Gastrocnemius medialis (tissue), 4 donors: ENCODE measurements around the gene DDX1. TPM values are rescaled to one million over a fixed set of nuclear protein-coding genes. Genes with fewer than 3 reads are reported as not detected.

Source experiments
- ATAC-seq, 2 donors: fragments of 150-250 bp; one replicate each; pipeline ENCODE4 v1.9.1; 2016
- DNase-seq, 2 donors: peaks; one replicate each; pipeline ENCODE4 v3.0.0-alpha.2; 2019
- H3K27ac ChIP-seq, 4 donors: fragments of 200-600 bp; sonication (generic); 1 replicate in 1 of 4; 2 replicates in 3 of 4; pipeline ENCODE4 v1.5.1; 2016 to 2018; ENCODE audit warnings: mild to moderate bottlenecking in 2 of 4, moderate library complexity in 1 of 4
- H3K27me3 ChIP-seq, 3 donors: fragments of 200-600 bp; sonication (generic) in 2 of 3; 1 replicate in 1 of 3; 2 replicates in 2 of 3; pipeline versions ENCODE4 v1.5.1 to v1.6.0; 2016 to 2019; ENCODE audit warnings: mild to moderate bottlenecking in 1 of 3, moderate library complexity in 1 of 3
- H3K36me3 ChIP-seq, 2 donors: fragments of 200-600 bp; sonication (generic) in 1 of 2; one replicate each; pipeline ENCODE4 v1.5.1; 2017 to 2018
- H3K4me1 ChIP-seq, 2 donors: fragments of 200-600 bp; sonication (generic) in 1 of 2; one replicate each; pipeline ENCODE4 v1.5.1; 2016 to 2017; ENCODE audit warnings: mild to moderate bottlenecking in 2 of 2
- H3K4me3 ChIP-seq, 4 donors: fragments of 200-600 bp; sonication (generic) in 3 of 4; 1 replicate in 1 of 4; 2 replicates in 3 of 4; pipeline ENCODE4 v1.5.1; 2016 to 2019; ENCODE audit warnings: mild to moderate bottlenecking in 2 of 4
- H3K9me3 ChIP-seq, 3 donors: fragments of 200-600 bp; sonication (generic) in 2 of 3; 1 replicate in 1 of 3; 2 replicates in 2 of 3; pipeline ENCODE4 v1.5.1; 2016 to 2019
- POLR2A ChIP-seq, 2 donors: fragments of 450-650 bp; IDR thresholded peaks; one replicate each; pipeline ENCODE4 v1.6.1; 2017; ENCODE audit warnings: antibody characterized with exemption in 2 of 2, mild to moderate bottlenecking in 2 of 2, moderate library complexity in 2 of 2
- in situ Hi-C, 4 donors: fragments of 200-750 bp; cut with MboI; loops; one replicate each; pipeline versions ENCODE4 v1.15.0 to v1.8.0; 2017; ENCODE audit warnings: low sequenced_read_pairs in 4 of 4
- intact Hi-C: fragments of 100-400 bp; cut with DNase I; formaldehyde crosslinking; loops from one replicate; pipeline ENCODE4 v1.15.1; 2023; ENCODE audit warnings: low total_unique reads
- total RNA-seq, 4 donors: library from RNA; depleted of rRNA; stranded (reverse); fragments of >200 nt; gene quantifications; one replicate each; pipeline versions ENCODE4 v1.1.0 to v1.2.3, GENCODE V29; 2016
- TF ChIP-seq, protein P1 (sequence below), 5 experiments: fragments of 450-650 bp in 3 of 5; fragments of 200-600 bp in 2 of 5; sonication (generic) in 2 of 5; IDR thresholded peaks in 4 of 5; conservative IDR thresholded peaks in 1 of 5; 1 replicate in 4 of 5; 2 replicates in 1 of 5; pipeline ENCODE4 v1.5.1; 2016 to 2019; ENCODE audit warnings: antibody characterized with exemption in 5 of 5, mild to moderate bottlenecking in 3 of 5, moderate library complexity in 3 of 5

Gene DDX1
- total RNA-seq, 4 donors from 2014 or later = 72.8 to 108 (median 88.6) TPM

GRCh38 chr2:15645300-15645699 lies 53.6 kb downstream of the DDX1 start:
- in situ Hi-C loops = loop anchor here (25.0 kb wide), 5 partner anchors 292 to 1117 kb away; partner anchors contain the start of gene MYCN (in 1 of the 4)
- intact Hi-C loops = no loop called here
- TF ChIP-seq POLR2A (IDR thresholded peaks at IDR 0.05) = no peak
- TF ChIP-seq, protein P1, sequence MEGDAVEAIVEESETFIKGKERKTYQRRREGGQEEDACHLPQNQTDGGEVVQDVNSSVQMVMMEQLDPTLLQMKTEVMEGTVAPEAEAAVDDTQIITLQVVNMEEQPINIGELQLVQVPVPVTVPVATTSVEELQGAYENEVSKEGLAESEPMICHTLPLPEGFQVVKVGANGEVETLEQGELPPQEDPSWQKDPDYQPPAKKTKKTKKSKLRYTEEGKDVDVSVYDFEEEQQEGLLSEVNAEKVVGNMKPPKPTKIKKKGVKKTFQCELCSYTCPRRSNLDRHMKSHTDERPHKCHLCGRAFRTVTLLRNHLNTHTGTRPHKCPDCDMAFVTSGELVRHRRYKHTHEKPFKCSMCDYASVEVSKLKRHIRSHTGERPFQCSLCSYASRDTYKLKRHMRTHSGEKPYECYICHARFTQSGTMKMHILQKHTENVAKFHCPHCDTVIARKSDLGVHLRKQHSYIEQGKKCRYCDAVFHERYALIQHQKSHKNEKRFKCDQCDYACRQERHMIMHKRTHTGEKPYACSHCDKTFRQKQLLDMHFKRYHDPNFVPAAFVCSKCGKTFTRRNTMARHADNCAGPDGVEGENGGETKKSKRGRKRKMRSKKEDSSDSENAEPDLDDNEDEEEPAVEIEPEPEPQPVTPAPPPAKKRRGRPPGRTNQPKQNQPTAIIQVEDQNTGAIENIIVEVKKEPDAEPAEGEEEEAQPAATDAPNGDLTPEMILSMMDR (IDR thresholded peaks at IDR 0.05 in 4 of 5, conservative IDR thresholded peaks at IDR 0.05 in 1 of 5) = no peak

DNA sequence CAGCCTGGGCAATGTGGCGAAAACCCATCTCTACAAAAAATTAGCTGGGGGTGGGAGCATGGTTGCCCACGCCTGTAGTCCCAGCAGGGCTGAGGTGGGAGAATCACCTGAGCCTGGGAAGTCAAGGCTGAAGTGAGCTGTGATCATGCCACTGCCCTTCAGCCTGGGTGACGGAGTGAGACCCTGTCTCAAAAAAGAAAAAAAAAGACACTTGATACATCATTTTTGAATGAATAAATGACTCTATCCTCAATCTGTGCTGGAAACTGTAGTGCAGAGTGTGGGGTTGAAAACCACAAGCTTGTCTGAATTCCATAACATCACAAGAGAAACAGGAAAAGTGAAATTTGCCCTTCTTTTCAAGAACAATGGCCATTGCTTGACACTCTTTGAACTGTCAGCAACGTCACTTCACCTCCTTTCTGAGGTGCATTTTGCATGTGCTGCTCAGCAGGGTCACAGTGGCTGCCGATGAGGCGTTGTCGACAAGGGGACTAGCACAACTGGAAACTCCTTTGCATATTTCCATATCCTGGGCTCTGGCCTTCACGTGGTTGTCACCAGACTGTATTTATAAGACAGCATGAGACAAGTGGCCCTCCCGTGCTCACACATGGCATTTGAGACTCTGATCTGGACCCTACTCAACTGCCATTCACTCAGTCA lies 54.2 kb downstream of the DDX1 start:
- Histone ChIP-seq H3K27ac (no peak overlapping the region), H3K9me3 (no peaks in the 10 kb centered on the region), H3K4me3 (no peak overlapping the region), H3K4me1 (no peaks in the 10 kb centered on the region), H3K36me3 (peaks cover 0 to 5% of the 10 kb centered on the region in 2 donors), H3K27me3 (no peaks in the 10 kb centered on the region)
- intact Hi-C loops = no loop called here
- in situ Hi-C loops = loop anchor here (25.0 kb wide), 5 partner anchors 291 to 1116 kb away; partner anchors contain the start of gene MYCN (in 1 of the 4)
- DNase-seq (no peak), ATAC-seq (no peak)
- TF ChIP-seq POLR2A (IDR thresholded peaks at IDR 0.05) = no peak
- TF ChIP-seq, protein P1 (IDR thresholded peaks at IDR 0.05 in 4 of 5, conservative IDR thresholded peaks at IDR 0.05 in 1 of 5) = no peak

More at GRCh38 chr2:15645300-15645699, 53.6 kb downstream of the DDX1 start:
- H3K4me3 ChIP-seq = no peak overlapping the region
- no peaks in the 10 kb centered on the region for H3K27me3 ChIP-seq
- DNase-seq (no peak), ATAC-seq (no peak)
- no peaks in the 10 kb centered on the region for H3K9me3 ChIP-seq
- no peak overlapping the region for H3K27ac ChIP-seq
- peaks cover 2% of the 10 kb centered on the region in 2 donors for H3K4me1 ChIP-seq
- H3K36me3 ChIP-seq = peaks cover 0 to 5% of the 10 kb centered on the region in 2 donors

DNA sequence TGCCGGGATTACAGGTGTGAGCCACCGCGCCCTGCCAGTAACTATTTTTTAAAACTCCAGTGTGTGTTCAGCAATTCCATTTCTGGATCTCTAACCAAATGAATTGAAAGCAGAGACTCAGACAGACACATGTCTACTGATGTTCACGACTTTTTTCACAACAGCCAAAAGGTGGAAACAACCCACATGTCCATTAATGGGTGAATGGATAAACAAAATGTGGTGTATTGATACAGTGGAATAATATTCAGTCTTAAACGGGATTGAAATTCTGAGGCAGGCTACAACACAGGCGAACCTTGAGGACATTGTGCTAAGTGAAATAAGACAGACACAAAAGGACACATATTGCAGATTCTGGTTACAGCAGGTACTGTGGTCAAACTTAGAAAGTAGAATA lies 55.0 kb downstream of the DDX1 start:
- Histone ChIP-seq H3K36me3 (no peaks in the 10 kb centered on the region), H3K27ac (no peak overlapping the region), H3K27me3 (no peaks in the 10 kb centered on the region), H3K4me3 (no peak overlapping the region), H3K9me3 (no peaks in the 10 kb centered on the region), H3K4me1 (no peaks in the 10 kb centered on the region)
- intact Hi-C loops = no loop called here
- TF ChIP-seq, protein P1 (IDR thresholded peaks at IDR 0.05 in 4 of 5, conservative IDR thresholded peaks at IDR 0.05 in 1 of 5) = no peak
- TF ChIP-seq POLR2A (IDR thresholded peaks at IDR 0.05) = no peak
- in situ Hi-C loops = loop anchor here (25.0 kb wide), 5 partner anchors 291 to 1116 kb away; partner anchors contain the start of gene MYCN (in 1 of the 4)
- ATAC-seq = no peak
- DNase-seq = no peak

DNA sequence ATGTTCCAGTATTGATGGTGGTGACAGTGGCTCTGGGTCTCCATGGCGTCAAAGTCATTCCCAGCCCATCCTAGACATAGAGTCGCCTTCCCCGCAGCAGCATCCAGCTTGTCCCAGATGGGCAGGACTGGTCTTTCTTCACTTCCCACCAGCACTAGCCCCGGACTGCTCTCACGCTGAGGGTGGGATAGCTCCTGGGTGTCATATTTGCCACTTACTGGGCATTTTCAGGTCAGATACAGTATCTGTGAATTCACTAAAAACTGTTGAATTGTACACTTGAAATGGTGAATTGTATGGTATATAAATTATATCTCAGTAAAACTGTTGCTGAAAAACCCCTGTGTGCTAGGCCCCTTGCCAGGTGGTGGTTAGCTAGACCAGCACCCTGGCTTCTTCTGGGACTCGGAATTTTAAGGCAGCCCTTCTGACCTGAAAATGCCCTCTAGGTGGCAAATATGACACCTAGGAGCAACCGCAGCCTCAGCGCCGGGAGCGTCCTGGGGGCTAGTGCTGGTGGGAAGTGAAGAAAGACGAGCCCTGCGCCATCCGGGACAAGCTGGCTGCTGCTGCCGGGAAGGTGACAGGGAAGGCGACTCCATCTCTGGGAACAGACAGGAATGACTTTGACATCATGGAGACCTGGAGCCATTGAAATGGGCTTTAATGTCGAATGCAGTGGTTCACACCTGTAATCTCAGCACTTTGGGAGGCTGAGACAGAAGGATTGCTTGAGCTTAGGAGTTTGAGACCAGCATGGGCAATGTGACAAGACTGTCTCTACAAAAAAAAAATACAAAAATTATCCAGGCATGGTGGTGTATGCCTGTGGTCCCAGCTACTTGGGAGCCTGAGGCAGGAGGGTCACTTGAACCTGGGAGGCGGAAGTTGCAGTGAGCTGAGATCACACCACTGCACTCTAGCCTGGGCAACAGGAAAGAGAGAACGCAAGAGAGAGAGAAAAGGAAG lies 56.2 kb downstream of the DDX1 start:
- TF ChIP-seq POLR2A (IDR thresholded peaks at IDR 0.05) = no peak
- TF ChIP-seq, protein P1 (IDR thresholded peaks at IDR 0.05 in 4 of 5, conservative IDR thresholded peaks at IDR 0.05 in 1 of 5) = no peak
- no peak overlapping the region for H3K27ac ChIP-seq
- H3K36me3 ChIP-seq = no peaks in the 10 kb centered on the region
- in situ Hi-C loops = loop anchor here (25.0 kb wide), 5 partner anchors 289 to 1114 kb away; partner anchors contain the start of gene MYCN (in 1 of the 4)
- DNase-seq (no peak), ATAC-seq (no peak)
- H3K27me3 ChIP-seq = no peaks in the 10 kb centered on the region
- H3K9me3 ChIP-seq = no peaks in the 10 kb centered on the region
- intact Hi-C loops = no loop called here
- no peak overlapping the region for H3K4me3 ChIP-seq
- no peaks in the 10 kb centered on the region for H3K4me1 ChIP-seq
